Astrocyte of the spinal cord (primary cell): ENCODE data around the gene LCE1E.

Source experiments
- DNase-seq: peaks from one replicate; pipeline ENCODE4 v3.0.0; 2011; ENCODE audit warnings: low read depth, low spot score
- H3K4me3 ChIP-seq: 2 replicates; pipeline ENCODE4 v1.5.1; 2011; ENCODE audit warnings: low read depth, mild to moderate bottlenecking, low read length, moderate library complexity
- in situ Hi-C: cut with HindIII; loops from 2 replicates; pipeline ENCODE4 v1.10.0; 2017; ENCODE audit warnings: low sequenced_read_pairs
- TF ChIP-seq, protein P1 (sequence below): IDR thresholded peaks from 2 replicates; pipeline ENCODE4 v1.5.1; 2012; ENCODE audit warnings: low read depth, mild to moderate bottlenecking, low read length, inconsistent platforms

LCE1E gene

DNA sequence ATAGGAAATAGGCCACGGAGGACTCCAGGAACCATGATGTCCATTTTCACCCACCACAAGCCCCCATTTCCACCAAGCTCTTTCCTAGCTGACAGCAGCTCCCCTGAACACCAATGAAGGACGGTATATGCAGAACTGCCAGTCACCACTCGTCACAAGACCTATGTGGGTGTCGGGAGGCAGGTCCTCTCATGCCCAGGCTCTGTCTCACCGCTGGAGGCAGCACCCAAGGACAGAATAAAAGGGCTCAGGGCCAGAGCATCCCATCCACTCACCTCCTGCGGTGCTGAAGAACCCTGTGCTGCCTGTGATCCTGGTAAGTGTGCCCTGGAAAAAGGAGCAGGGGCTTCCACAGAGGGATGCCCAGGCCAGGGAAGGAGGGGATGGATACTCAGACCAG lies 11.2 kb upstream of the LCE1E start, which contains the start of gene LCE1F:
TSS of gene LCE1F (plus strand) at position 266 of the 400 bp plus-strand sequence. CDS start 1,232 bp downstream, outside the sequence.
- no peak for DNase-seq
- TF ChIP-seq, protein P1, sequence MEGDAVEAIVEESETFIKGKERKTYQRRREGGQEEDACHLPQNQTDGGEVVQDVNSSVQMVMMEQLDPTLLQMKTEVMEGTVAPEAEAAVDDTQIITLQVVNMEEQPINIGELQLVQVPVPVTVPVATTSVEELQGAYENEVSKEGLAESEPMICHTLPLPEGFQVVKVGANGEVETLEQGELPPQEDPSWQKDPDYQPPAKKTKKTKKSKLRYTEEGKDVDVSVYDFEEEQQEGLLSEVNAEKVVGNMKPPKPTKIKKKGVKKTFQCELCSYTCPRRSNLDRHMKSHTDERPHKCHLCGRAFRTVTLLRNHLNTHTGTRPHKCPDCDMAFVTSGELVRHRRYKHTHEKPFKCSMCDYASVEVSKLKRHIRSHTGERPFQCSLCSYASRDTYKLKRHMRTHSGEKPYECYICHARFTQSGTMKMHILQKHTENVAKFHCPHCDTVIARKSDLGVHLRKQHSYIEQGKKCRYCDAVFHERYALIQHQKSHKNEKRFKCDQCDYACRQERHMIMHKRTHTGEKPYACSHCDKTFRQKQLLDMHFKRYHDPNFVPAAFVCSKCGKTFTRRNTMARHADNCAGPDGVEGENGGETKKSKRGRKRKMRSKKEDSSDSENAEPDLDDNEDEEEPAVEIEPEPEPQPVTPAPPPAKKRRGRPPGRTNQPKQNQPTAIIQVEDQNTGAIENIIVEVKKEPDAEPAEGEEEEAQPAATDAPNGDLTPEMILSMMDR, result no peak
- H3K4me3 ChIP-seq, result no peak within 1 kb of the TSS
- in situ Hi-C loops, result no loop called here

DNA sequence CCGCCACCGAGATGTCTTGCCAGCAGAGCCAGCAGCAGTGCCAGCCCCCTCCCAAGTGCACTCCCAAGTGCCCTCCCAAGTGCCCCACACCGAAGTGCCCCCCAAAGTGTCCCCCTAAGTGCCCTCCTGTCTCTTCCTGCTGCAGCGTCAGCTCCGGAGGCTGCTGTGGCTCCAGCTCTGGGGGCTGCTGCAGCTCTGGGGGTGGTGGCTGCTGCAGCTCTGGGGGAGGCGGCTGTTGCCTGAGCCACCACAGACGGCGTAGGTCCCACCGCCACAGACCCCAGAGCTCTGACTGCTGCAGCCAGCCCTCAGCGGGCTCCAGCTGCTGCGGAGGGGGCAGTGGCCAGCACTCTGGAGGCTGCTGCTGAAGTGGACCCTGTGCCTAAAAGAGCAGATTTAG lies 9.7 kb upstream of the LCE1E start:
- in situ Hi-C loops, result no loop called here

DNA sequence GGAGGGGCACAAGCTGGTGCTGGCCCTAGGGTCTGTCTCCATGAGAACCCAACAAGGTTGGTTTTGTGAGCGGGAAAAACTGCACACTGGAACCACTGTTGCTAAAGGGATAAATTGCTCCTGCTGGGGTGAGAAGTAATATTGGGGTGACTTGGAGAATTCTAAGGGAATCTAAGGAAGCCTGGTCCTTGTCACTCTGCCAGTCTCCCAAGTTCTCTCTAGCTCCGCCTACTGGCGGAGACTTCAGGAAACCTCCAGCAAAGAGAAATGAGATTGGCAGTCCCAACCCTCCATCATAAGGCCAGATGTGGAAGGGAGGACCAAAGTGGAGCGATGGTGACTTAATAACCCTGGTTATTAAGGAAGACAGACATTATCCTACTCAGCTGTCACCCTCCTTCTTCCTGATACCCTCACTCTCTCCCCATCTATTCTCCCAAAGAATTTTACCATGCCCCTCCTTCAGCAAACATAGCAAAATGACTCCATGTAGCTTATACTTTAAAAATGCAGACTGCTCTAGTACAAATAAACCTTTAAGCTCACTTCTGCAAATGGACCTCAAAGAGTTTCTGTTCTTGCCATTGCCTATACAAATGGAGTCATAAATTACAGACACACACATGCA lies 8.4 kb upstream of the LCE1E start:
- in situ Hi-C loops, result no loop called here
- no peak overlapping the region for H3K4me3 ChIP-seq
- DNase-seq, result no peak
- TF ChIP-seq, protein P1, result peak; percentile 17

More for the DNA sequence above, 9.7 kb upstream of the LCE1E start:
- TF ChIP-seq, protein P1, result no peak
- no peak overlapping the region for H3K4me3 ChIP-seq
- DNase-seq, result no peak

DNA sequence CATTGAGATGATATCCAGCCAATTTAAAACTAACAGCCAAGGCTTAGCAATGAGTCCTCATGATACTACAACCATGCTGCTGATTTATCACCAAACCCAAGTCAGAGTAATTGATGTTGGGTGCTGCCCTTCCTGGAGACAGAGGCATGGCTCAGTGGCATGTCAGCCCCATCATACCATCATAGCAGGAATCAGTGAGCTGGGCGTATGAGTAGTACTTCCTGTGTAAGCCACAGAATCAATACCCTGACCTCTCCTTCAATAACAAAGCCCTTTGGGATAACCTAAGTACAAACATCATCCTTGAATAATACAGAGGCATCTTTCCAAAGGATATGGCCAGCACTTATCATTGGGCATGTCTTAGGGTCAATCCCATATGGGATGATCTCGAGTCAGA lies 3.0 kb upstream of the LCE1E start:
- in situ Hi-C loops, result no loop called here
- no peak overlapping the region for H3K4me3 ChIP-seq
- TF ChIP-seq, protein P1, result no peak
- no peak for DNase-seq

DNA sequence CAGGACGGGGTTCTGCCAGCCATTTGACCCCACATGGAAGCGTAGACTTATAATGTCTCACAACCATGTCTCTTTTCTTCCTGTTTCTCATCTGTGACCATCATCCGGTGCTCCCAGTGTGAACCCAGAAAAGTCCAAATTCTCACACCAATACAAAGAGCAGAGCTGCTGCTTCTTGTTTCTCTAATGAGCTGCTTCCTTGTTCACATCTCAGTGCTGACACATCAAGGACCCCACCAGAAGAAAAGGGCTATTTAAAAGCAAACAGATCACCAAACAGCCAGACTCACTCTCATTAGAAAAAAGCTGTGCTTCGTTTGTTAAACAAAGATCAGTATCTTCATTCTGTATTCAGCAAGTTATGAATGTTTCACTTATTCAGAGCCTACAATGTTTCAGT lies 9.6 kb downstream of the LCE1E start:
- DNase-seq, result no peak
- in situ Hi-C loops, result no loop called here
- TF ChIP-seq, protein P1, result no peak
- H3K4me3 ChIP-seq, result no peak overlapping the region

DNA sequence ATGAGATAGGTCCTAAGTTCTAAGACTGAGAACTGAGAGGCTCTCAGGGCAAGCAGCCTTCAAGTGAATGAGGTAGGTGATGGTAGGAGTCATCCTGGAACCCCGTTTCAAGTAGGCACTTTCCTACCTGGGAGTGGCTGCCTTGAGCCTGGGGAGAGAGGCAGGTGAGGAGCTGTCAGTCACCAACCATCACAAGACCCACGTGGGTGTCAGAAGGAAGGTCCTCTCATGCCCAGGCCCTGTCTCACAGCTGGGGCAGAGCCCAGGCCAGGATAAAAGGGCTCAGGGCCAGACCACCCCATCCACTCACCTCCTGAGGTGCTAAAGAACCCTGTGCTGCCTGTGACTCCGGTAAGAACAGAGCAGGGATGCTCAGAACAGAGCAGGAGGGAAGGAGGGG lies 10.4 kb downstream of the LCE1E start, which contains the start of gene LCE1D:
TSS of gene LCE1D (plus strand) at position 301 of the 400 bp plus-strand sequence. CDS start 1,074 bp downstream, outside the sequence.
- TF ChIP-seq, protein P1, result no peak
- H3K4me3 ChIP-seq, result no peak within 1 kb of the TSS
- no peak for DNase-seq
- in situ Hi-C loops, result no loop called here

DNA sequence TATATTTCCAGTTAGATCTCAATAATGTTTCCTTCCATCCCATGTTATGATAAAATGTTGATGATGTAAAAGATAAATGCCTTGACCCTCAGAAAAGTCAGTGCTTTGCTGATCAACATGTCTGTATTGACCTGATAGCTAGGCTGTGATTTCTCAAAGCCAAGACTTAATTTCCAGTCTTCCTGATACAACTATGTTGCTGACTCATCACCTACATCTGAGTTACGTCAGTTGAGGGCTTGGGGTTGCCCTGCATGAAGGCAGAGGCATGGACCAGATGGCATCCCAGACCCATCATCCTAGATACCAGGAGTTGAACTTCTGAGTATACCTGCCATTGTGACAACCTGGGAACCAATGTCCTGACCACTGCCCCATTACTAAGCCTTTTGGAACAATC lies 15.3 kb downstream of the LCE1E start:
- no peak for DNase-seq
- no peak overlapping the region for H3K4me3 ChIP-seq
- TF ChIP-seq, protein P1, result no peak
- in situ Hi-C loops, result no loop called here
